EH (cell line): Measurements from ENCODE around the gene ABCB9.
"Not testable (repeated sequence)": the region's sequence is repeated elsewhere in the genome, so short reads cannot be mapped to it uniquely, and the experiment has no call there.

Source experiments
- DNase-seq: peaks from one replicate; pipeline ENCODE4 v3.0.0-alpha.2; 2015; ENCODE audit warnings: low read depth

The ABCB9 gene

DNA sequence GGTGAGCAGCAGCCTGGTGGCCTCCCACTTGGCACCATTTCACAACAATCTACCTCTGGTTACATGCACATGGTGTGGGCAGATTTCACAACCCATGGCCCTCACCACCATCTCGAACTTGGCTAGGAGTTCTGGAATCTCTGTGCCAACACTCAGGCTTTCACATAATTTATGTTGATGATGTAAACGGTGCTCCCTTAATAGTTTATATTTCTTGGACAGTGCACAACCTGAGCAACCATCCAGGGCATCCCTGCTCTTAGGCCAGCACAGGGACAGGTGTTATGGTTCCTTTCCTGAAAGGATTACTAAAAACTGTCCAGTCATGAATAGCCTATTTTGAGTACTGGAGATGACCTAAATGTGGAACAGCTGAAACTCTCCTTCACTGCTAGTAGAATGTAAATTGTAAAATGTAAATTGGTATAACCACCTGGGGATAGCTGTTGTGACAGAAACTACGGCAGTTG, 28.6 kb downstream of the ABCB9 start:
- no peak for DNase-seq

DNA sequence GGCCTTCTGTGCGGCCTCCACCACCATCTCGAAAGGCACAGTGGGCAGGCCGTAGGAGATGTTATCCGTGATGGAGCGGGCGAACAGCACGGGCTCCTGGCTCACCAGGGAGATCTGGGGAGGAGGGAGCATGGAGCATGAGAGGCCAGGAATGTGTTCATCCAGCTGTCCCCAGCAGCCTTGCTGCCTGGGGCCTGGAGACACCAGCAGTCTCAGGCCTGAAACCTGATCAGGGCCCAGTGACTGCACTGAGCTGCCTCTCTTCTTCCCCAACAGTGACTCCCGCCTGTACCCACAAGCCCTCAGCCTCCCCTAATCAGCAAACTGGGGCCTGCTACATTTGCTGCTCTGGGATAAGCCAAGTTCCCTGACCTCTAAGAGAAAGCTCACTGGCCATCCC, 30.9 kb downstream of the ABCB9 start:
- DNase-seq = no peak

DNA sequence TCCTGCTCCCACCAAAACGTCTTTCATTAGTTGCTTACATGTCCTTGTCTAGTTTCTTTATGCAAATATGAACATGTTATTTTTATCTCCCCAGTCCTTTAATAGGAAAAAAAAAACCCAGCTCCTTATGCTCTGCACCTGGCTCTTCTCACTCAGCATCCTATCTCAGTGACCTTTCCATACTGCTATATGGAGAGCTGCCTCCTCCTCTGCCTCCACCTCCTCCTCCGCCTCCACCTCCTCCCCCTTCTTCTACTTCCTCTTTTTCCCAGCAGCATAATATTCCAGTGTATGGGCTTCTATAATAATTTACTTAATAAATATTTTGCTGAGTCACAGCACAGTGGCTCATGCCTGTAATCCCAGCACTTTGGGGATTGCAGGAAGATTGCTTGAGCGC, 31.5 kb downstream of the ABCB9 start:
- no peak for DNase-seq

DNA sequence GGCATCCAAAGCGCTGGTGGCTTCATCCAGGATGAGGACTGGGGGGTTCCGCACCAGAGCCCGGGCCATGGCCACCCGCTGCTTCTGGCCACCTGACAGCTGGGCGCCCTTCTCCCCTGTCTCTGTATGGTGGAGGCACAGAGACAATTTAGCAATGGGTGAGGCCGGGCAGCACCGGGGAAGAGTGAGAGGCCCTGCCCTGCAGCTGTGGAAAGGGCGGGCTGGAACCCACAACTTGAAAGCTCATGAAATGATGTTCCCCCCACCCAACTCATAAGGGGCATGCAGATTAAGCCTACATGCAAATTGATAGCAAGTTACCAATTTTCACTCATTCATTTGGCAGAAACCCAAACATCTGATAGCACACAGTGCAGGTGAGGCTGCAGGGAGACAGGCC, 34.1 kb downstream of the ABCB9 start:
- DNase-seq = no peak

DNA sequence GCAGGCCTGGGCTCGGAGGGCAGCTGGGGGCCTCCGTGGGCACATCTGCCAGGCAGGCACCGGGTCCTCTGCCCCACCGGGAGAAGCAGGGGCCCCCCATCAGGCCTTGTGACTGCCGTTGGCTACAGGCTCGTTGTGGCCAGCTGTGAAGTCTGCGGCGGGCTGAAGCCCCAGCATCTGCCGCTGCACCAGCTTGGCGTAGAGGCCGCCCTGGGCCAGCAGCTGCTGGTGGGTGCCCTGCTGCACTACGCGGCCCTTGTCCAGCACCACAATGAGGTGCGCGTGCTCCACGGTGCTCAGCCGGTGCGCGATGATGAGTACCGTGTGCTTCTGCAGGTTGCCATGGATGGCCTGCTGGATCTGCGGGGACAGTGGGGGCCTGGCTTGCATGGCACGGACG, 36.5 kb downstream of the ABCB9 start:
- no peak for DNase-seq

DNA sequence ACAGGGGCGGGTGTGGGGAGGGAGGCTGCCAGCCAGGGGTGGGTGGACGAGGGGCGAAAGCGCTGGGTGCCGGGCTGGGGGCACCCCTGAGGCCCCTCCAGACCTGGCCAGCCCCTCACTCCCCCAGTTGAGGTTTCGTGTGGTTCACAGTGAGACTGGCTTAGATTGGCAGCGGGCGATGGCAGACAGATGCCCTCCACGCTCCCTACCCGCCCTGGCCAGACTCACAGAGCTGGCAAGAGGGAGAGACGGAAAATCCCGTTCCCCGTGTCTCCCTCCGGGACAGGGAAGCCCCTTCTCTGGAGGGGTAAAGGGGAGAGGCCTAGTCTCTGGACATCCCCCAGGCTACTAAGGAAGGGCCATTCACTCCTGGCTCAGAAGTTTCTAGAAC, 37.1 kb downstream of the ABCB9 start:
- no peak for DNase-seq

DNA sequence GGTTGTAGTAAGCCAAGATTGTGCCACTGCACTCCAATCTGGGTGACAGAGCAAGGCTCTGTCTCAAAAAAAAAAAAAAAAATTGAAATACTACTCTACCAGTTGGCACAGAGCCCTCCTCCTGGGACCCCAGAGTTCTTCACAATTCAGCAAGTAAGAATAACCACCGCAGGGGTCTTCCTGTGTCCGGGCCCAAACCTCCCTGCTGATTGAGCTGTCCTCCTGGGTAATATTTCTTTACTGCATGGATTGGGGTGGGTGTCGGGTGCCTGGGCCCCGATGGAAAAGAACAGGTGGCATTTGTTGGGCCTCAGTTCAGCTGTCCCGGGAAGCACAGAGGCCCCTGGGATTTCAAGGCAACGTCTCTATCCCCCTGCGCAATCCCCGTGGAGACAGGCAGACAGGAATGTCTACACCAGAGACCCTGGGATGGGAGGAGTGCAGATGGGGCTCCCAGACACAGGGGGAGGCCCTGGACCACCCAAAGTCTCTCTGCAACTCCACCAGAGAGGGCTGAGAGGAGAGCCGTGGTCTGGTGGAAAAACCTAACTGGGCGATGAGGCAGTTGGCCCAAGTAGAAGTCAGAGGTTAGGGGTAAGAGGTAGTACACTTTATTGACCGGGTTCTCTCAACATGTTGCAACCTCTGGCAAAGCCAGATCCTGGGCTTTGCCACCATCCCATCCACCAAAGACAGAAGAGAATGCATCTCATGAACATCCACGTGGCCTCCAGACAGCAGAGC, 37.7 kb downstream of the ABCB9 start:
- no peak for DNase-seq

DNA sequence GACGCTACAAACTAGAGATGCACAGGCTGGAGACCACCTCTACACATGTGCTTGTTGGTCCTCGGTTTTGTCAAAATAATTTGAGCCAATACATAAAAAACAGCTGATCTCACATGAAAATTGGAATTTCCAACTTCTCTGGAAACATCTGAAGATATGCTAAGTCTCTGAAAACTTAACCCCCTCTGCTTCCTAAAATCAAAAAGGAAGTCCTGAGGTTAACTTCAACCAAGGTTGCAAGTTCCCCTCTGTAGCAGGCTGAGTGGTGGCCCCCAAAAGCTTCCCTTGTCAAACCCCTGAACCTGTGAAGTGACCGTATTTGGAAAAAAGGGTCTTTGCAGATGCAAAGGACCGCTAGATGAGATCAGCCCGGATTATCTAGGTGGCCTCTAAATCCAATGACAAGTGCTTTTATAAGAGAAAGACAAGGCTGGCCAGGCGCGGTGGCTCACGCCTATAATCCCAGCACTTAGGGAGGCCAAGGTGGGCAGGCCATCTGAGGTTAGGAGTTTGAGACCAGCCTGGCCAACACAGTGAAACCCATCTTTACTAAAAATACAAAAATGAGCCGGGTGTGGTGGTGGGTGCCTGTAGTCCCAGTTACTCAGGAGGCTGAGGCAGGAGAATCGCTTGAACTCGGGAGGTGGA, 38.4 kb downstream of the ABCB9 start:
- DNase-seq = no peak

DNA sequence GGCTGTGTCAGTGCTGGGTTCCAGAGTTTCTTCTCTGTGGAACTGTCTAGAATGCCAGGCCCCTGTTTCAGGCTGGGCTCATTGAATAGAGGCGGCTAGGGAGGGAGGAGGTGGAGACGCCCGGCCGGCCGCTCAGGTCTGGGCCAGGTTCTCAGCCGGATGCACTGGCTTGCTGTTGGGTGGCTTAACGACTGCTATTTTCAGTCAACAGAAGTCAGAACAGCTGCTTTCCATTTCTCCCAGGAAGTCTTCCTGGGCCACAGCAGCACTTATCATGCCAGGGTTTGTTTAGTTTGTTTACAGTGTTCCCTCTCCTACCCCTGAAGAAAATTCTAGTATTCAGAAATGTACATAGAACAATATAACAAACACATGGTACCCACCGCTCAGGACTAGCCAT, 44.3 kb downstream of the ABCB9 start:
- no peak for DNase-seq

DNA sequence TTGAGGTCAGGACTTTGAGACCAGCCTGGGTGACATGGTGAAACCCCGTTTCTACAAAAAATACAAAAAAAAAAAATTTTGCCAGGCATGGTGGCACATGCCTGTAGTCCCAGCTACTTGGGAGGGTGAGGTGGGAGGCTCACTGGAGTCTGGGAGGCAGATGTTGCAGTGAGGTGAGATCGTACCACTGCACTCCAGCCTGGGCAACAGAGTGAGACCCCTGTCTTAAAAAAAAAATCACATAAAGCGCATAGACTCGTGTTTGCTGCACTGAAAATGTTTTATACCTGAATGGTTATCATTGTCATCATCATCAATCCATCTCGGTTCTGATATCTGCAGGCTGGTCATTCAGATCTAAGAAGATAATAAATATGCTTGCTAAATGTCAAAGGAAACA, 45.6 kb downstream of the ABCB9 start:
- no peak for DNase-seq

DNA sequence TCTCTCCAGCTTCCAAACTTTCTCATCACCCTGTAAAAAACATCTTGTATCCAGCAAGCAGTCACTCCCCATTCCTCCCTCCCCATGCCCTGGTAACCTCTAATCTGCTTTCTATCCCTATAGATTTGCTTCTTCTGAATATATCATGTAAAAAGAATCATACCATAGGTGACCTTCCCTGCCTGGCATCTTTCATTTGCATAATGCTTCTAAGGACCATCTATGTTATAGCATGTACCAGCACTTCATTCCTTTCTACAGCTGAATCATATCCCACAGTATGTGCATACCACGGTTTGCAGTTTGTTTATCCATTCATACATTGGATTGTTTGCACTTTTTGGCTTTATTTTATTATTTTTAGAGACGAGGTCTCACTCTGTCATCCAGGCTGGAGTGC, 47.4 kb downstream of the ABCB9 start:
- peak; percentile 64 for DNase-seq

DNA sequence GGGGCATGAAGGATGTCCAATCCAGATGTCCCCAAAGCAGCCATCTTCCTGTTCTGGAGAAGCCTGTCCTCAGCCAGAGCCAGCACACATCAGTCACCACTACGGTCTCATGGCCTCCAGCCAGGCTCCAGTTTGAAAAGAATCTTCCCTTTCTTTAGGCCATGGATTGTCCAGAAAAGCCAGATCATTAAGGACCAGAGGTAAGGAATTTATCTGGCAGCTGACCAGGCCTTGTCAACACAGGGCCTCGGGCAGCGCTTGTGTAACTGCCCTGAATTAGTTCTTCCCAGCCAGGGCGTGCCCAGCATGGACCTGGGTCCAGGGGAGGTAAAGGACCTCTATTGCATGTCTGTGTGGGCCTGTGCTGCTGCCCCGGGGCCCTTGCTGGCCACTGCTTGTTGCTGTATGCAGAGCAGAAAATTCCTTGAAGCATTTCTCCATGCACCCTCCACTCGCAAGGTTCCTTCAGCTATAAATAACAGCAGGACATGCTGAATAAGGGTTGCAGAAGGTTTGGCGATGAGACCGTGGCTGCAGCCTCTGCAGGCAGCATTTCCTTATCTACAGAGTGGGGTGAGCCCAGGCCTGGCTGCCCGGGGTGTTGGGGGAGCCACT, 48.6 kb downstream of the ABCB9 start:
- DNase-seq = peak; percentile 93

DNA sequence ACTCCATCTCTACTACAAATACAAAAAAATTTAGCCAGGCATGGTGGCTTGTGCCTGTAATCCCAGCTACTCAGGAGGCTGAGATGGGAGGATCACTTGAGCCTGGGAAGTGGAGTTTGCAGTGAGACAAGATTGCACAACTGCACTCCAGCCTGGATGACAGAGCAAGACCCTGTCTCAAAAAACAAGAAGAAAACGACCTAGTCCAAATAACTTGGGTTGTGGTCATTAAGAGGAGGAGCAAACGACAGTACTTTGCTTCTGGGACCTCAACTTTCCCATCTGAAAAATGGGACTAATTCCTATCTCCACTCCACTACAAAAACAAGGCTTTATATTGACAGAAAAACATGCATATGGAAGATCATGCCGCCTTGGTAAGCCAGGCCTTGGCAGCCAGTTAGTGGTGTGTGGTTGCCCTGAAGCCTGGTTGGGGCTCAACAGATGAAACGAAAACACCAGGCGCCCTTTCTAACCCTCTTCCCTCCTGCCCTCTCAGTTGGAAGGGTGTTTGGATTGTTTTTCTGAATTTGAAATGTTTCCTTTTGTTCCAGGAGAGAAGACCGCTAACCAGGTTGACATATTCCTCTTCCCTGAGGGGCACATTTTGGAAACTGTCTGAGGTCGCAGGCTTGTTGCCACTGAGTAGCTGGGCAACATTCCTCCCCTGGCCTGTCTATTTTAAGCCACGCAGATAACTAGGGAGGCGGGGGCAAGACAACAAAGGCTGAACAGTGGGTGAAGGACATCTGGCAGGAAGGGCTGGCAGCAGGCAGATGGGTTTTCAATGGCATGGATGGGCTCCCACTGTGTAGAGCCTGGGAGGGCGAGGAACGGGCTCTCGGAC, 56.6 kb downstream of the ABCB9 start:
- no peak for DNase-seq

DNA sequence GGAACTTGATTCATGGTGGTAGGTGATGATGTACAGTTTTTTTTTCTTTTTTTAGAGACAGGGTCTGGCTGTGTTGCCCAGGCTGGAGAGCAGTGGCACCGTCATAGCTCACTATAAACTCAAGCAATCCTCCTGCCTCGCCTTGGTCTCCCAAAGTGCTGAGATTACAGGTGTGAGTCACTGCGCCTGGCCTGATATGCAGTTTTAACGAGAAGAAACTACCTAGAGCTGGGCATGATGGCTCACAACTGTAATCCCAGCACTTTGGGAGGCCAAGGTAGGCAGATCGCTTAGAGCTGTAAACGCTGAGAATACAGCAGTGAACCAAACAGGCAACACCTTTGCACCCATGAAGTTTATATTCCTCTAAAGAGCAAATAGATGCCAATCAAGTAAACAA, 57.3 kb downstream of the ABCB9 start:
- DNase-seq = no peak

DNA sequence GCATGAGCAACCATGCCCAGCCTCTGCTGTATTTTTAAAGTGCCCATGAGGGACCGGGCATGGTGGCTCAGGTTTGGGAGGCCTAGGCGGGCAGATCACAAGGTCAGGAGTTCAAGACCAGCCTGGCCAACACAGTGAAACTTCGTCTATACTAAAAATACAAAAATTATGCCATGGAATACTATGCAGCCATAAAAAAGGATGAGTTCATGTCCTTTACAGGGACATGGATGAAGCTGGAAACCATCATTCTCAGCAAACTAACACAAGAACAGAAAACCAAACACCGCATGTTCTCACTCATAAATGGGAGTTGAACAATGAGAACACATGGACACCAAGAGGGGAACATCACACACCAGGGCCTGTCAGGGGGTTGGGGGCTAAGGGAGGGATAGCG, 61.0 kb downstream of the ABCB9 start:
- not testable (repeated sequence) for DNase-seq

DNA sequence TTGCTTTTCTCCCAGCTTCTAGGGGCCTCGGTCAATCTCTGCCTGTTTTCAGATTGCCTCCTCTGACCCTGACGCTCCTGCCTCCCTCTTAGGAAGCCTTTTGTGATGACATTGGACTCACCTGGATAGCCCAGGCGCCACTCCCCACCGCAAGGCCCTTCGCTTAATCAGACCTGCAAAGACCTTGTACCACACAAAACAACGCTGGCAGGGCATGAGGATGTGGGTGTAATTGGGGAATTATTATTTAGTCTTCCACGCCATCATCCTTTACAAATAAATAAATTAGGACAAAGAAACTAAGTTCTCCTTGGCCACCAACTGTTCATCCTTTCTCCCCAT, 62.6 kb downstream of the ABCB9 start:
- no peak for DNase-seq

DNA sequence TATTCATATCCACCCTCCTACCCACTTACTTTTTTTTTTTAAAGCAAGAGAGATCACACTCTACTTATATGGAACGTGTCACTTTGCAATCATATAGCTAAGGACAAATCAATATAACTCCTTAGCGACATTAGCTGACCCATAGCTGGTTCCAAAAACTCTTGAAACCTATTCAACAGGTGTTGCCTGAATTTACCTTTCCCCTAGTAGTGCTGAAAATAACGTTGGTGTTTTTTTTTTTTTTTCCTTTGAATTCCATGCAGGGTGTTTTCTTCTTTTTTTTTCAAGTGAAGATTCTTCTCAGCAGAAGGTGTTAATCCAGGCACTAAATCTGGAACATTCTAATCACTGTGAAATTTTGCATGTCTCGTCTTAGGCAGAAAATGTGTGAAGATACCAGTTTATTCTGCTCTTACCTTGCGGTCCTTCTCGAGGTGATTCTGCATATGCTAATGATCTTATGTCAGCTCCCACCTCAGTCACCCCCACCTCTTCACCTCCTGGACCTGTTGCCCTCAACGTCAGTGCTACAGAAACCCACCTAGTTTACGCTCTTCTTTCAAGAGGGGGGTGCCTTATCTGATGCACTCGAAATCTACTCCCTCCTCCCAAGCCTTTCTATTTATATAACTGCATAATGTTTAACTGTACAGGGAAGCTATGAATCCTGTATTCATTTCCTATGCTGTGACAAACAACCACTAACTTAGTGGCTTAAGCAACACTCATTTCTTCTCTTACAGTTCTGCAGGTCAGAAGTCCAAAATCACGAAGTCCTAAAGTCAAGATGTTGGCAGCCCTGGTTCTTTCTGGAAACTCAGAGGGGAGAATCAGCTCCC, 63.2 kb downstream of the ABCB9 start:
- DNase-seq = no peak

DNA sequence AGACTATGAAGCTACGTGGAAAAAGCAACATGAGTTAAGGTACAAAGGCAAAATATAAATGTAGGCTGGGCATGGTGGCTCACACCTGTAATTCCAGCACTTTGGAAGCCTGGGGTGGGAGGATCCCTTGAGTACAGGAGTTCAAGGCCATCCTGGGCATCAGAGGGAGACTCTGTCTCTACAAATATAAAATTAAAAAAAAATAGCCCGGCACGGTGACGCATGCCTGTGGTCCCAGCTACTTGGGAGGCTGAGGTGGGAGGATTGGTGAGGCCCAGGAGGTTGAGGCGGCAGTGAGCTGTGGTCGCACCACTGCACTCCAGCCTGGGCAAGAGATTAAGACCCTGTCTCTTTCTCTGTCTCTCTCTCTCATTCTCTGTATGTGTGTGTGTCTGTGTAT, 66.4 kb downstream of the ABCB9 start:
- DNase-seq = no peak

DNA sequence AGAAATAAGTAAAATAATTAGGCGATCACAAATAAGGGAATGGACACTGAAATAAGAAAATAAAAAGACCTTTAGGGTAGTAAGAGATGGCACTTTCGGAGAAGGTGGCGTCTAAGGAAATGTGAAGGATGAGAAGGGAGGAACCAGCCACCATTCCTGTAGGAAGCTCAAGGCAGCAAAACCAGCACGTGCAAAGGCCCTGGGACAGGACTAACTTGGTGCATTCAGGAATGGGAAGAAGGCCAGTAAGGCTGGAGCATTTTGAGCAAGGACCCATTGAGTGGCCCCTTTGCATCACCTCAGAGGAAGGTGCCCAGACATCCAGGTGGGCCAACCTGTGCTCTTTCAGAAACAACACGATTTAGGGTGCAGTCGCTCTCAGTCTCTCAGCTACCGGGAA, 69.6 kb downstream of the ABCB9 start:
- no peak for DNase-seq

DNA sequence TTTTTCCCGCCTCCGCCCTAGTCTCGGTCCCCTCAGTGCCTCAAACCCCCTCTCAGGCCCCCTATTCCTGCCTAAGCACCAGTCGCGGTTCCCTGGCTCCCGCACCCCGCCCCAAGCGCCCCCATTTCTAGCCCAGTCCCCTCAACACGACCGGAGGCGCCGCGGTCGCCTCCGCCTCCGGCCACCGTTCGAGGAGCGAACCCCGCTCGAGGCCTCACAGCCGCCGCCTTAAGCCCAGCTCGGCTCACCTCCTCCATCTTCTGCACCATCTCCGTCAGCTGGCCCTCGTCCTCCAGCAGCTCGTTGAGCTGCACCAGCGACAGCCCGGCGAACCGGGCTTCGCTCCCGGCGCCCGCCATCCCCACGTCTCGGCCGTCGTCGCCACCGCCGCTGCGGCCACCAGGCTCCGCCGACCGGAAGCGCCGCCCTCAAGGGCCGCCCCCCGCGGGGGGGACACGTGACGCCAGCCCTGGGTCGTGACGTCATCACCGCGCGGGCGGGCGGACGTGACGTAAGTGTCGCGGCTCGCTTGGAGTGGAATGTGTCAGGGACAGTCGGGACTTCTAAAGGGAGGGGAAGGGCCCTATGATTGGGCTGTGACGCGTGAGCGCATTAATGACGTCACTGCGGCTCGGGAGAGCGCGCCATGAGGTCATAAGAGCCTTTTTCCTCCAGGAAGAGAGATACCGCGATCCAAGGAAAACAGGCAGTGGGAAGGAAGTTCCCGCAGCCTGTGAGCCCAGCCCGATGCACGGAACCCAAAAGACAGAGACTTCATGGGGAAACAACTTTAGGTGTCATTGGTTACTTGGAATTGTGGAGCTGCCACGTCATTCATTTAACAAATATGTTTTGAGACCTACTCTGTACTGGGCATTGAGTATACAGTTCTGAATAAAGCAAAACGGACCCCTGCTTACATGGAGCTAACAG, 70.3 kb downstream of the ABCB9 start, which contains the start of gene VPS37B:
TSS of gene VPS37B (minus strand) at position 421 of the 933 bp plus-strand sequence. CDS start at position 359, 62 bp downstream.
- DNase-seq = peak; percentile 81
